CD1c-positive myeloid dendritic cell (primary cell): ENCODE data around the gene SMCO2.

Source experiments
- DNase-seq: peaks from one replicate; pipeline ENCODE4 v3.0.0-alpha.2; 2016; ENCODE audit errors: extremely low spot score

SMCO2 gene

DNA sequence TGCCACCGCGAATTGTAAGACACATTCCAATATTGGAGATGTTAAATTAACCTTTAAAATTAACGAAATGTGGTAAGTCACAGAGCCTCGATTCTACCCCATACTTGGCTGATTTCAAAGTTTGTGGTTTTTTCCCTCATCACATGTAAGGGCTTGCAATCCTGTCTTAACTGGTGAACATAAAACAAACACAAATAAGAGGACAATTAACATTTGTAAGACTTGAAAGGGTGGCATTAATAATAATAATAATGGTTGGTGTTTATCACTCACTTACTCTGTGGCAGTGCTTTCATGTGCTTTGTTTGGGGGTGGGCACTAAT, 104.1 kb downstream of the SMCO2 start:
- no peak for DNase-seq

GRCh38 chr12:27551172-27551840, 104.8 kb downstream of the SMCO2 start:
- DNase-seq: no peak
